ENCODE results near the gene TJP1. TPM values are rescaled to one million over a fixed set of nuclear protein-coding genes. Genes with fewer than 3 reads are reported as not detected.

TJP1 gene
- total and polyA plus RNA-seq, 9 of the 15 experiments (the other 6 are each of a cell fraction or from before 2014, with no cell fraction given): 9.1 to 39.3 (median 28.0) TPM

DNA sequence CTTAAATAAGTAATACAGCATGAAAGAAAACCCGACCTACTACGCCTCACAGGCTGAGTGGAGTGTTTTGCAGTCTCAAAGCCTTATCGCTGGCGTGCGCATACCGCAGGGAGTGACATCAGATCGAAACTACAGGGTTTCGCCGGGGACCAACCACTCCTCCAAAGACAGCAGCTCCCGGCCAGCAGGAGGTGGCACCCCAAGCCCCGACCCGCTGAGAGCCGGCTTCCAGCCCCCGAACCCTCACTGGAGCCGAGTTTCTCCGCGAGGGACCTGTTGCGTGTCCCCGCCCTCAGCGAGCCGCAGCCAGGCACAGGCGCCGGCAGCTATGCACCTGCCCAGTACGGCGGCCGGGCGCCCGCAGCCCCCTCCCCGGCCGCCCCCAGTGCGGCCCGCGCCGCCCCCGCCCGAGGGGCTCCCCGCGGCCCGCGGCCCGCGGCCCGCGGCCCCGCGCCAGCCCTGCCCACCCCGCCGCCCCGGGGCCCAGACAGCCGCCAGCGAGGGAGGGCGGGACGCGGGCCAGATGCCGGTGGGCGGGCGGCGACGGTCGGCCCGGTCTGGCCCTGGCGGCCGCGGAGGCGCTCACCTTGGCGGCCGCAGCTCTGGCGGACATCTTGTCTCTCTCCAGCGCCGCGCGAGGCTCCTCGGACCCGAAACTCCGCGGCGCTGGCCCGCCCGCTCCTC, 710 bp downstream of the TJP1 start (continued):
- TF ChIP-seq, protein P1, sequence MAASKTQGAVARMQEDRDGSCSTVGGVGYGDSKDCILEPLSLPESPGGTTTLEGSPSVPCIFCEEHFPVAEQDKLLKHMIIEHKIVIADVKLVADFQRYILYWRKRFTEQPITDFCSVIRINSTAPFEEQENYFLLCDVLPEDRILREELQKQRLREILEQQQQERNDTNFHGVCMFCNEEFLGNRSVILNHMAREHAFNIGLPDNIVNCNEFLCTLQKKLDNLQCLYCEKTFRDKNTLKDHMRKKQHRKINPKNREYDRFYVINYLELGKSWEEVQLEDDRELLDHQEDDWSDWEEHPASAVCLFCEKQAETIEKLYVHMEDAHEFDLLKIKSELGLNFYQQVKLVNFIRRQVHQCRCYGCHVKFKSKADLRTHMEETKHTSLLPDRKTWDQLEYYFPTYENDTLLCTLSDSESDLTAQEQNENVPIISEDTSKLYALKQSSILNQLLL (CRISPR knock-in tag; IDR thresholded peaks at IDR 0.05; ENCODE audit: borderline replicate concordance): no peak
- TF ChIP-seq GTF3C2 (IDR thresholded peaks at IDR 0.05; ENCODE audit: borderline replicate concordance, extremely low read depth, insufficient read length) (no peak), ATF7 (IDR thresholded peaks at IDR 0.05) (peak; percentile 88), ESRRA (IDR thresholded peaks at IDR 0.05; ENCODE audit: borderline replicate concordance, low read depth) (peak; percentile 29; the same call in 1 of the 2 replicates), TEAD4 (IDR thresholded peaks at IDR 0.05; ENCODE audit: low read length) (peak; percentile 76), TEAD4 (CRISPR knock-in tag; IDR thresholded peaks at IDR 0.05; ENCODE audit: borderline replicate concordance) (no peak), XRCC5 (IDR thresholded peaks at IDR 0.05; ENCODE audit: low read depth, low read length) (0 out of 2 replicates have a peak, but pooled peaks have one; percentile 39), PCBP1 (IDR thresholded peaks at IDR 0.05; ENCODE audit: low read depth, low read length, poor library complexity, severe bottlenecking) (peak; percentile 29), JUND (IDR thresholded peaks at IDR 0.05; ENCODE audit: borderline replicate concordance, low read depth, low read length) (peak; percentile 90), JUND (tag; IDR thresholded peaks at IDR 0.05; ENCODE audit: borderline replicate concordance, low read depth, low read length) (peak; percentile 76; the same call in 1 of the 3 replicates), POLR2B (IDR thresholded peaks at IDR 0.05; ENCODE audit: low read depth, partially characterized antibody) (no peak), ZFX (CRISPR knock-in tag; IDR thresholded peaks at IDR 0.05) (peak; percentile 76), ZNF717 (CRISPR knock-in tag; IDR thresholded peaks at IDR 0.05) (no peak), DACH1 (IDR thresholded peaks at IDR 0.05; ENCODE audit: partially characterized antibody) (no peak), SOX6 (IDR thresholded peaks at IDR 0.05) (peak; percentile 10; the same call in 1 of the 2 replicates), THRAP3 (IDR thresholded peaks at IDR 0.05; ENCODE audit: borderline replicate concordance) (no peak), KDM5B (IDR thresholded peaks at IDR 0.05; ENCODE audit: insufficient replicate concordance, low read depth, low read length) (peak; percentile 58), CREB1 (IDR thresholded peaks at IDR 0.05) (0 out of 2 replicates have a peak, but pooled peaks have one; percentile 30), CREB1 (CRISPR knock-in tag; IDR thresholded peaks at IDR 0.05) (0 out of 2 replicates have a peak, but pooled peaks have one; percentile 33), ZFP1 (CRISPR knock-in tag; IDR thresholded peaks at IDR 0.05) (no peak), HEY1 (CRISPR knock-in tag; IDR thresholded peaks at IDR 0.05; ENCODE audit: borderline replicate concordance) (no peak)
- TF ChIP-seq, protein P2, sequence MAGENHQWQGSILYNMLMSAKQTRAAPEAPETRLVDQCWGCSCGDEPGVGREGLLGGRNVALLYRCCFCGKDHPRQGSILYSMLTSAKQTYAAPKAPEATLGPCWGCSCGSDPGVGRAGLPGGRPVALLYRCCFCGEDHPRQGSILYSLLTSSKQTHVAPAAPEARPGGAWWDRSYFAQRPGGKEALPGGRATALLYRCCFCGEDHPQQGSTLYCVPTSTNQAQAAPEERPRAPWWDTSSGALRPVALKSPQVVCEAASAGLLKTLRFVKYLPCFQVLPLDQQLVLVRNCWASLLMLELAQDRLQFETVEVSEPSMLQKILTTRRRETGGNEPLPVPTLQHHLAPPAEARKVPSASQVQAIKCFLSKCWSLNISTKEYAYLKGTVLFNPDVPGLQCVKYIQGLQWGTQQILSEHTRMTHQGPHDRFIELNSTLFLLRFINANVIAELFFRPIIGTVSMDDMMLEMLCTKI (IDR thresholded peaks at IDR 0.05; ENCODE audit: partially characterized antibody): no peak
